HepG2 (cell line): ENCODE data around the gene DLX1. TPM values are rescaled to one million over a fixed set of nuclear protein-coding genes. Genes with fewer than 3 reads are reported as not detected.

ENCODE experiments used
- ADNP ChIP-seq: sonication (generic); formaldehyde crosslinking; IDR thresholded peaks from 2 replicates; pipeline ENCODE4 v1.4.0; 2020; ENCODE audit warnings: missing genetic modification reagents
- AGO2 ChIP-seq: fragments of 200-400 bp; formaldehyde crosslinking; optimal IDR thresholded peaks from 2 replicates; pipeline ENCODE3; 2017; ENCODE audit warnings: mild to moderate bottlenecking, low read depth, low read length, moderate library complexity
- ARNT ChIP-seq: fragments of 450-650 bp; IDR thresholded peaks from 2 replicates; pipeline ENCODE4 v1.6.1; 2017
- FOXO1 ChIP-seq: sonication (generic); formaldehyde crosslinking; IDR thresholded peaks from 2 replicates; pipeline ENCODE4 v1.4.0; 2020; ENCODE audit warnings: missing genetic modification reagents
- GABPA ChIP-seq, 2 experiments: IDR thresholded peaks; 2 replicates each; pipeline ENCODE4 v1.6.1; 2011 to 2016; ENCODE audit warnings: low read depth in 2 of 2, low read length in 1 of 2, missing biosample characterization in 1 of 2, missing genetic modification characterization in 1 of 2
- KDM5B ChIP-seq: sonication (generic); formaldehyde crosslinking; IDR thresholded peaks from 2 replicates; pipeline ENCODE4 v1.4.0; 2020; ENCODE audit warnings: missing genetic modification reagents, mild to moderate bottlenecking, borderline replicate concordance
- SAP130 ChIP-seq: IDR thresholded peaks from 2 replicates; pipeline ENCODE4 v1.6.1; 2016; ENCODE audit warnings: low read depth
- SIN3B ChIP-seq: fragments of 150-350 bp; IDR thresholded peaks from 2 replicates; pipeline ENCODE4 v1.6.1; 2014; ENCODE audit warnings: low read length
- SP4 ChIP-seq: sonication (generic); formaldehyde crosslinking; IDR thresholded peaks from 2 replicates; pipeline ENCODE4 v1.8.1; 2023; ENCODE audit warnings: mild to moderate bottlenecking, missing genetic modification reagents
- SRSF9 ChIP-seq: fragments of 200-400 bp; formaldehyde crosslinking; IDR thresholded peaks from 2 replicates; pipeline ENCODE4 v1.6.1; 2018; ENCODE audit warnings: borderline replicate concordance, mild to moderate bottlenecking, low read depth, low read length; ENCODE audit not compliant: insufficient read depth, poor library complexity, severe bottlenecking
- THAP11 ChIP-seq: IDR thresholded peaks from 2 replicates; pipeline ENCODE4 v1.6.1; 2016; ENCODE audit warnings: missing biosample characterization, missing genetic modification reagents
- XBP1 ChIP-seq: sonication (generic); formaldehyde crosslinking; IDR thresholded peaks from 2 replicates; pipeline ENCODE4 v1.5.0; 2020; ENCODE audit warnings: missing genetic modification reagents
- ZBTB3 ChIP-seq: sonication (generic); formaldehyde crosslinking; IDR thresholded peaks from 2 replicates; pipeline ENCODE4 v1.4.0; 2020; ENCODE audit warnings: low read depth, mild to moderate bottlenecking, moderate library complexity, missing genetic modification reagents, borderline replicate concordance
- ZFP37 ChIP-seq: sonication (generic); formaldehyde crosslinking; IDR thresholded peaks from 2 replicates; pipeline ENCODE4 v1.4.0; 2020; ENCODE audit warnings: missing genetic modification reagents, borderline replicate concordance
- ZFX ChIP-seq: sonication (generic); formaldehyde crosslinking; IDR thresholded peaks from 2 replicates; pipeline ENCODE4 v1.4.0; 2020; ENCODE audit warnings: mild to moderate bottlenecking, low read depth, missing genetic modification reagents, moderate library complexity
- ZNF224 ChIP-seq: sonication (generic); formaldehyde crosslinking; IDR thresholded peaks from 2 replicates; pipeline ENCODE4 v1.5.0; 2020; ENCODE audit warnings: mild to moderate bottlenecking, missing genetic modification reagents
- ZNF24 ChIP-seq: fragments of 450-650 bp; IDR thresholded peaks from 2 replicates; pipeline ENCODE4 v1.6.1; 2017; ENCODE audit warnings: antibody characterized with exemption, mild to moderate bottlenecking
- ZNF484 ChIP-seq: sonication (generic); formaldehyde crosslinking; IDR thresholded peaks from 2 replicates; pipeline ENCODE4 v1.5.1; 2020; ENCODE audit warnings: mild to moderate bottlenecking, low read depth, missing genetic modification reagents, borderline replicate concordance
- ZNF550 ChIP-seq: sonication (generic); formaldehyde crosslinking; IDR thresholded peaks from 2 replicates; pipeline ENCODE4 v1.4.0; 2020; ENCODE audit warnings: mild to moderate bottlenecking, missing genetic modification reagents, borderline replicate concordance
- ZNF556 ChIP-seq: sonication (generic); formaldehyde crosslinking; IDR thresholded peaks from 2 replicates; pipeline ENCODE4 v1.4.0; 2020; ENCODE audit warnings: mild to moderate bottlenecking, missing genetic modification reagents, borderline replicate concordance
- ZNF644 ChIP-seq: IDR thresholded peaks from 2 replicates; pipeline ENCODE4 v1.6.1; 2016; ENCODE audit warnings: low read depth
- ZNF660 ChIP-seq: sonication (generic); formaldehyde crosslinking; IDR thresholded peaks from 2 replicates; pipeline ENCODE4 v1.5.1; 2020; ENCODE audit warnings: mild to moderate bottlenecking, low read depth, missing genetic modification reagents, borderline replicate concordance
- ZNF839 ChIP-seq: sonication (generic); formaldehyde crosslinking; IDR thresholded peaks from 2 replicates; pipeline ENCODE4 v1.4.0; 2020; ENCODE audit warnings: missing genetic modification reagents, mild to moderate bottlenecking, borderline replicate concordance
- polyA plus RNA-seq, 8 experiments: library from polyadenylated mRNA; depleted of rRNA in 3 of 8; stranded (reverse) in 7 of 8; unstranded in 1 of 8; fragments of >200 nt; fragmentation: Illumina TruSeq in 4 of 8; extraction: Trizol in 4 of 8; gene quantifications; 2 replicates each; pipeline versions ENCODE4 v1.2.1 to v1.2.3, GENCODE V29; 2011 to 2016; ENCODE audit warnings: low read depth in 4 of 8, missing spikeins in 1 of 8, mixed read lengths in 1 of 8; ENCODE audit not compliant: insufficient read depth in 1 of 8
- total RNA-seq, 5 experiments: library from RNA; depleted of rRNA; stranded (reverse); fragments of >200 nt; fragmentation: Illumina TruSeq; extraction: Trizol; gene quantifications; 2 replicates each; pipeline ENCODE4 v1.2.3, GENCODE V29; 2016; ENCODE audit warnings: low read depth in 1 of 5
- TF ChIP-seq, protein P1 (sequence below): sonication (generic); formaldehyde crosslinking; IDR thresholded peaks from 2 replicates; pipeline ENCODE4 v1.5.0; 2020; ENCODE audit warnings: missing genetic modification reagents
- TF ChIP-seq, protein P2 (sequence below): sonication (generic); formaldehyde crosslinking; IDR thresholded peaks from 2 replicates; pipeline ENCODE4 v1.5.0; 2020; ENCODE audit warnings: mild to moderate bottlenecking, missing genetic modification reagents
- TF ChIP-seq, protein P3 (sequence below): sonication (generic); formaldehyde crosslinking; IDR thresholded peaks from 2 replicates; pipeline ENCODE4 v1.4.0; 2020; ENCODE audit warnings: mild to moderate bottlenecking, low read depth, missing genetic modification reagents

DLX1 gene
- total and polyA plus RNA-seq, 2 of the 13 experiments (the other 11 are each of a cell fraction or from before 2014, with no cell fraction given), result 0.18 to 0.86 TPM

DNA sequence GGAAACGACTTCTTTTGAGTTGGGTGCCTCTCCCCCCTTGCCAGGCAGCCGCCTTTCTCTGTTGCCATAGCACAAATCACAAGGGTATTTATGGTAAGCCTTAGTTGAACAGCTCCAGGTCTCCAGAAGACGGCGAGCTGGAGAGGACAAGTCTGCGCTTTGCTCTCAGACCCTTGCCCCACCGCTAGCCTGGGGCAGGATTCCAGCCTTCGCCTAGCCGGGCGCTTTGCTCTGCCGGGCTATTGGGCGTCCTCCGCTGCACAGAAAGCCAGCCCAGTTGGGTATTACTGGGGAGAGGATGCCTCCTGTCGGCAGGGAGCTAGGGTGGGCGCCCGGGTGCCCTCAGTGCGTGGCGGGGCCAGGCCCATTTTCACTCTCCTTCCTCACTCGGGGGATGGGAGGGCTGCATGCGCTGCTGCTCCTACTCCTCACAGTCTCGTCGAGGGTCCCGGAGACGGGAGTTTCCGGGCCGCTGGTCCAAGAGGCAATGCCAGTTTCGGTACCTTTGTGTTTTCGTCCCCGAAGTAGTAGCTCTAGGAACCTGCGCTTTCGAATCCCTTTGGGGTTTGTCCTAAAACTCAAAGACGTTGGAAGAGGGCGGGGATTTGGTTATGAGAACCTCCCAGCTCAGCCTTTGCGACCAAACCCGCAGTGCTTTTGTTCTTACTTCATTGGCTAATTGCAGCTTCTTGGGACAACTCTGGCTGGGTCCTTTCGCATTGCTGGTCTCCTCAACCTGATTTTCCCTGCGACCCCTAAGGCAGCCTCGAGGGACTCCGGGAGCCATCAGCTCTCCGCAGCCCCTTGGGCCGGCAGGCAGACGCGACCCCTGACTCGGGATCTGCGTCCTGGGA is 21.0 kb downstream of the DLX1 start (continued):
- TF ChIP-seq ZNF550 (no peak), ADNP (CRISPR knock-in tag) (no peak), SAP130 (peak; percentile 25; the same call in 1 of the 2 replicates), GABPA (IDR thresholded peaks at IDR 0.05; ENCODE audit: low read depth, low read length) (no peak), GABPA (CRISPR knock-in tag; IDR thresholded peaks at IDR 0.05; ENCODE audit: low read depth) (no peak), ZFP37 (CRISPR knock-in tag) (no peak), ZNF644 (CRISPR knock-in tag) (peak; percentile 58; the same call in 1 of the 2 replicates), ZNF224 (no peak), ZFX (peak; percentile 56), AGO2 (no peak), ZNF24 (no peak), FOXO1 (CRISPR knock-in tag) (no peak), SIN3B (no peak), SRSF9 (no peak), SP4 (CRISPR knock-in tag) (0 out of 2 replicates have a peak, but pooled peaks have one; percentile 35), XBP1 (CRISPR knock-in tag) (no peak), ZNF839 (no peak), KDM5B (CRISPR knock-in tag) (peak; percentile 53; the same call in 1 of the 2 replicates), ZNF556 (CRISPR knock-in tag) (peak; percentile 57; the same call in 1 of the 2 replicates), ZNF660 (CRISPR knock-in tag) (no peak), ARNT (no peak), THAP11 (CRISPR knock-in tag) (peak; percentile 35; the same call in 1 of the 2 replicates), ZNF484 (CRISPR knock-in tag) (no peak), ZBTB3 (CRISPR knock-in tag) (no peak)
- TF ChIP-seq, protein P1, sequence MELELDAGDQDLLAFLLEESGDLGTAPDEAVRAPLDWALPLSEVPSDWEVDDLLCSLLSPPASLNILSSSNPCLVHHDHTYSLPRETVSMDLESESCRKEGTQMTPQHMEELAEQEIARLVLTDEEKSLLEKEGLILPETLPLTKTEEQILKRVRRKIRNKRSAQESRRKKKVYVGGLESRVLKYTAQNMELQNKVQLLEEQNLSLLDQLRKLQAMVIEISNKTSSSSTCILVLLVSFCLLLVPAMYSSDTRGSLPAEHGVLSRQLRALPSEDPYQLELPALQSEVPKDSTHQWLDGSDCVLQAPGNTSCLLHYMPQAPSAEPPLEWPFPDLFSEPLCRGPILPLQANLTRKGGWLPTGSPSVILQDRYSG (CRISPR knock-in tag), result no peak
- TF ChIP-seq, protein P2, sequence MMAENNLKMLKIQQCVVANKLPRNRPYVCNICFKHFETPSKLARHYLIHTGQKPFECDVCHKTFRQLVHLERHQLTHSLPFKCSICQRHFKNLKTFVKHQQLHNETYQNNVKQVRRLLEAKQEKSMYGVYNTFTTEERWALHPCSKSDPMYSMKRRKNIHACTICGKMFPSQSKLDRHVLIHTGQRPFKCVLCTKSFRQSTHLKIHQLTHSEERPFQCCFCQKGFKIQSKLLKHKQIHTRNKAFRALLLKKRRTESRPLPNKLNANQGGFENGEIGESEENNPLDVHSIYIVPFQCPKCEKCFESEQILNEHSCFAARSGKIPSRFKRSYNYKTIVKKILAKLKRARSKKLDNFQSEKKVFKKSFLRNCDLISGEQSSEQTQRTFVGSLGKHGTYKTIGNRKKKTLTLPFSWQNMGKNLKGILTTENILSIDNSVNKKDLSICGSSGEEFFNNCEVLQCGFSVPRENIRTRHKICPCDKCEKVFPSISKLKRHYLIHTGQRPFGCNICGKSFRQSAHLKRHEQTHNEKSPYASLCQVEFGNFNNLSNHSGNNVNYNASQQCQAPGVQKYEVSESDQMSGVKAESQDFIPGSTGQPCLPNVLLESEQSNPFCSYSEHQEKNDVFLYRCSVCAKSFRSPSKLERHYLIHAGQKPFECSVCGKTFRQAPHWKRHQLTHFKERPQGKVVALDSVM (CRISPR knock-in tag), result peak; percentile 21; the same call in 1 of the 2 replicates
- TF ChIP-seq, protein P3, sequence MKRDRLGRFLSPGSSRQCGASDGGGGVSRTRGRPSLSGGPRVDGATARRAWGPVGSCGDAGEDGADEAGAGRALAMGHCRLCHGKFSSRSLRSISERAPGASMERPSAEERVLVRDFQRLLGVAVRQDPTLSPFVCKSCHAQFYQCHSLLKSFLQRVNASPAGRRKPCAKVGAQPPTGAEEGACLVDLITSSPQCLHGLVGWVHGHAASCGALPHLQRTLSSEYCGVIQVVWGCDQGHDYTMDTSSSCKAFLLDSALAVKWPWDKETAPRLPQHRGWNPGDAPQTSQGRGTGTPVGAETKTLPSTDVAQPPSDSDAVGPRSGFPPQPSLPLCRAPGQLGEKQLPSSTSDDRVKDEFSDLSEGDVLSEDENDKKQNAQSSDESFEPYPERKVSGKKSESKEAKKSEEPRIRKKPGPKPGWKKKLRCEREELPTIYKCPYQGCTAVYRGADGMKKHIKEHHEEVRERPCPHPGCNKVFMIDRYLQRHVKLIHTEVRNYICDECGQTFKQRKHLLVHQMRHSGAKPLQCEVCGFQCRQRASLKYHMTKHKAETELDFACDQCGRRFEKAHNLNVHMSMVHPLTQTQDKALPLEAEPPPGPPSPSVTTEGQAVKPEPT (CRISPR knock-in tag), result peak; percentile 80
